Measurements from ENCODE around the gene PLXND1. TPM values are rescaled to one million over a fixed set of nuclear protein-coding genes. Genes with fewer than 3 reads are reported as not detected.

PLXND1 gene
- total RNA-seq, 4 donors from 2014 or later = 45.0 to 77.9 (median 61.5) TPM

DNA sequence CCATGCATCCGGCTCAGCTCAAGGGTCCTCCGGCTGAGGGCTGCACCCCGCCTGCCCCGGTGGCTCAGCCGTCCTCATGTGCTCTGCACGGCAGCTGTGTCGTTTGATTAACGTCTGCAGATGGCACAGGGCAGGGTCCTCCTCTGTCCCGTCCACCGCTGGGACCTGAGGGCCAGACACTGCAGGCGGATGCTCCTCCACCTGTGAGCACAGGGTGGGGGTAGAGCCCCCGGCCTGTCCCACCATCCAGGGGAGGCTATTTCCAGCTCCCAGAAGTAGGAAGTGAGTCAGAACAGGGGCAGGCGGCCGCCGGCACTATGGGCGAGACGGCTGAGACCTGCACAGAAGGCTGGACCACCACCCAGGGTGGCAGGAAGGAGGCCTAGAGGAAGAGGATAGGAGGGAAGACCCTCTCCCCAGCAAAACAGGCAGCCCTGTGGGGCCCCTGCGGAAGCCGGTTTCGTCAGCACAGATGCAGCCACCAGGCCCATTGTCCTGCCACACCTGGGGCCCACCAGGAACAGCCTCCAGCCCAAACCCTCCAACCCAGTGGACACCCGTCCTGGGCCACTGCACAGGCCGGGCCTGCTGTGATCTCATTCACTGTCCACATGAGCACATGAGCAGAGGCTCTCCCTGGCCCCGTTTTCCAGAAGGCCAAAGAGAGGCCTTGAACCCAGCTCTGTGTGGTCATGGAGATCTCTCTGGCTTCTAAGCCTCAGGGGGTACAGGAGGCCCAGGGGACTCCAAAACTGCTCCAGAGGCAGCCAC lies 12.6 kb upstream of the PLXND1 start:
- Histone ChIP-seq H3K27me3 (no peaks in the 10 kb centered on the region), H3K4me1 (peaks cover 0 to 88% (median 49%) of the 10 kb centered on the region in 3 donors), H3K4me3 (no peak overlapping the region), H3K9me3 (no peaks in the 10 kb centered on the region), H3K36me3 (no peaks in the 10 kb centered on the region), H3K27ac (peak overlapping the region in 3 of 4 donors; percentile 52 to 64 (median 54))
- ATAC-seq = no peak
- 59 to 80% methylated on average over 1 to 11 of the region's 23 CpGs for WGBS, 2 donors (ENCODE audit: low coverage in 1 of 2)
- no peak for TF ChIP-seq POLR2A (IDR thresholded peaks at IDR 0.05)
- no peak for TF ChIP-seq EP300 (IDR thresholded peaks at IDR 0.05)
- TF ChIP-seq, protein P1, sequence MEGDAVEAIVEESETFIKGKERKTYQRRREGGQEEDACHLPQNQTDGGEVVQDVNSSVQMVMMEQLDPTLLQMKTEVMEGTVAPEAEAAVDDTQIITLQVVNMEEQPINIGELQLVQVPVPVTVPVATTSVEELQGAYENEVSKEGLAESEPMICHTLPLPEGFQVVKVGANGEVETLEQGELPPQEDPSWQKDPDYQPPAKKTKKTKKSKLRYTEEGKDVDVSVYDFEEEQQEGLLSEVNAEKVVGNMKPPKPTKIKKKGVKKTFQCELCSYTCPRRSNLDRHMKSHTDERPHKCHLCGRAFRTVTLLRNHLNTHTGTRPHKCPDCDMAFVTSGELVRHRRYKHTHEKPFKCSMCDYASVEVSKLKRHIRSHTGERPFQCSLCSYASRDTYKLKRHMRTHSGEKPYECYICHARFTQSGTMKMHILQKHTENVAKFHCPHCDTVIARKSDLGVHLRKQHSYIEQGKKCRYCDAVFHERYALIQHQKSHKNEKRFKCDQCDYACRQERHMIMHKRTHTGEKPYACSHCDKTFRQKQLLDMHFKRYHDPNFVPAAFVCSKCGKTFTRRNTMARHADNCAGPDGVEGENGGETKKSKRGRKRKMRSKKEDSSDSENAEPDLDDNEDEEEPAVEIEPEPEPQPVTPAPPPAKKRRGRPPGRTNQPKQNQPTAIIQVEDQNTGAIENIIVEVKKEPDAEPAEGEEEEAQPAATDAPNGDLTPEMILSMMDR (IDR thresholded peaks at IDR 0.05) = no peak
- no peak for TF ChIP-seq POLR2AphosphoS5 (IDR thresholded peaks at IDR 0.05)

DNA sequence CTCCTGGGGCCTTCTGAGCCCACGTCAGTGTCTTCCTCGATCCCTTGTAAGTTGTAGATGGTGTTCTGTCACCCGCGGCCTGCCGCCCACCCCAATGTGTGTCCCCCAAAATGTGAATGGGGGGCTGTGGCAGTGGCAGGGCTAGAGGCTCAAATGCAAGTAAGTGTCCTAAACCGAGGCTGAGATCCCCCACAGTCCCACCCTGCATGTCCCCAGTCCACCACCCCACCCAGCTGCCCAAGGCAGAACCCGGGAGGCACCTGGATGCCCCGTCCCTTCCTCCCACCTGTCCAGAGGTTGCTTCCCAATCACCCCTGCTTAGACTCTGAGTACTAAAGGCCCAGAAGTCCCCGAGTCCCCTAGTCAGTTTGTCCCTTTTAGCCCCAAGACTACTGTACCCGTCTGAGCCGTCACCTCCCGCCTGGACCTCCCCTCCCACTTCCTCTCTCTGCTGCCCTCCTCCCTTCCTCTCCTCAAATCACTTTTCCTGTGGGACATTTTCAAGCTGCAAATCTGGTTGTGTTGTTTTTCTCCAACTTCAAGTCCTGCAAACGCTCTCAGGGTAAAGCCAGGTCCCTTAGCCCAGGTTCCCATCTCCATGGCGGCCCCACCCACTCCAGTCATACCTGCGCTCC lies 11.8 kb upstream of the PLXND1 start:
- H3K4me3 ChIP-seq = no peak overlapping the region
- H3K27me3 ChIP-seq = no peaks in the 10 kb centered on the region
- ATAC-seq = no peak
- 68 to 79% methylated on average over 4 to 9 of the region's 15 CpGs for WGBS, 2 donors (ENCODE audit: low coverage in 1 of 2)
- peaks cover 0 to 81% (median 43%) of the 10 kb centered on the region in 3 donors for H3K4me1 ChIP-seq
- no peak for TF ChIP-seq POLR2A (IDR thresholded peaks at IDR 0.05)
- no peak for TF ChIP-seq EP300 (IDR thresholded peaks at IDR 0.05)
- no peak for TF ChIP-seq POLR2AphosphoS5 (IDR thresholded peaks at IDR 0.05)
- TF ChIP-seq, protein P1 (IDR thresholded peaks at IDR 0.05) = no peak
- no peaks in the 10 kb centered on the region for H3K36me3 ChIP-seq
- no peaks in the 10 kb centered on the region for H3K9me3 ChIP-seq
- H3K27ac ChIP-seq = peak overlapping the region in 3 of 4 donors; percentile 52 to 64 (median 54)

DNA sequence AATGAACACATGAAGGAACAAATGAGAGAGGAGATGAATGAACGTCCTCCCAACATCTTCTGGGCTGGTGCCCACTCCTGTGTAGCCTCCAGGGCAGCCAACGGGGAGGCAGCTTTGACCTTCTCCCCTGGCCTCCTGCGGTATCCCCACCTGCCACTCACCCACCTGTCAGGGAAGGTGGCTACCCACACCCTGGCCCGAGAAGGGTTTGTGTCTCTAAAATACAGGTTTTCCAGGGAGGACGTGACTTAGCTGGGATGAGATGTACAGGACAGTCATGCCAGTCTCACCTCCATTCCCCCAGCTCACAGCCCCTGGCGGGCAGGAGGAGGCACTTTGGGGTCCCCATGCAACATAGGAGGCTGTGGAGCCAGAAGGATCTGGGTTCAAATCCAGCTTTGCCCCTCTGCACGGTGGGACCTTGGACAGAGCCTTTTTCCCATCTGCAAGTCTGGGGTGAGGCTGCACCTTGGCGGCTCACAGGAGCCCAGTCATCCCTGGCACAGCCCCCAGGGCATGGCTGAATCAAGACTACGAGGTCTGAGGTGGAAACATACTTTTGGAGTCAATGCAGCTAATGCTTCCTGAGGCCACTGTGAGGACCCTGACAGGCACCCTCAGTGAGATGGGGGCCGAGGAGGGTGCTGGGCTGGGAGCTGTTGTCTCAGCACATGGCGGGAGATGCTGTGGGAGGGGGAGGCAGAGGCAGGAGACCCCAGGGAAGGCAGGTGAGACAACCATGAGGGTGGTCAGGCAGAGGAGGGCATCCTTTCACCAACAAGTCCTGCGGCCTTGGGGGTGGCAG lies 11.1 kb upstream of the PLXND1 start:
- ATAC-seq = no peak
- Histone ChIP-seq H3K4me3 (no peak overlapping the region), H3K4me1 (peaks cover 0 to 81% (median 40%) of the 10 kb centered on the region in 3 donors), H3K27me3 (no peaks in the 10 kb centered on the region), H3K36me3 (no peaks in the 10 kb centered on the region), H3K27ac (peak overlapping the region in 3 of 4 donors; percentile 54 to 72 (median 54)), H3K9me3 (no peaks in the 10 kb centered on the region)
- 83 to 100% methylated on average over 1 to 2 of the region's 12 CpGs for WGBS, 2 donors (ENCODE audit: low coverage in 1 of 2)
- no peak for TF ChIP-seq POLR2AphosphoS5 (IDR thresholded peaks at IDR 0.05)
- TF ChIP-seq POLR2A (IDR thresholded peaks at IDR 0.05) = no peak
- TF ChIP-seq, protein P1 (IDR thresholded peaks at IDR 0.05) = no peak
- TF ChIP-seq EP300 (IDR thresholded peaks at IDR 0.05) = no peak

DNA sequence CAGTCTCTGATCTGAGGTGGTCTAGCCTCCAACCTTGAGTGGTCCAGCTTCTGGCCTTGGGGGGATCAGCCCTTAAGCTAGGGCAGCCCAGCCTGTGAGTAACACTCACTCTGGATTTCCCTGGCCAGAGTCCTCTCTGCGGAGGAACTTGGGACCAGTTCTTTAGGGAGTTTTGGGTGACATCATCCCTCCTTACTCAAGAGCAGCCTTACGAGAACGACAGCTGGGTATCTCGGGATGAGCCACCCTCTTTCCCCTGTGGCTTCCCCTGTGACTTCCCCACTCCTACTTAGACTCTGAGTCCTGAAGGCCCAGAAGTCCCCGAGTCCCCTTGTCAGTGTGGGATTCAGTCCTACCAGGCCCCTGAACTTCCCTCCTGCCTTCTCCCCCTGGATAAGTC lies 10.2 kb upstream of the PLXND1 start:
- no peaks in the 10 kb centered on the region for H3K27me3 ChIP-seq
- H3K4me1 ChIP-seq = peaks cover 0 to 81% (median 42%) of the 10 kb centered on the region in 3 donors
- peak; percentile 62 for ATAC-seq
- peak overlapping the region in 3 of 4 donors; percentile 54 to 72 (median 54) for H3K27ac ChIP-seq
- H3K9me3 ChIP-seq = no peaks in the 10 kb centered on the region
- no peak for TF ChIP-seq POLR2AphosphoS5 (IDR thresholded peaks at IDR 0.05)
- H3K4me3 ChIP-seq = no peak overlapping the region
- 49% methylated on average over 4 of the region's 5 CpGs; no CpG with 5 or more reads in 1 of the 2 donors for WGBS, 2 donors (ENCODE audit: low coverage in 1 of 2)
- H3K36me3 ChIP-seq = no peaks in the 10 kb centered on the region

DNA sequence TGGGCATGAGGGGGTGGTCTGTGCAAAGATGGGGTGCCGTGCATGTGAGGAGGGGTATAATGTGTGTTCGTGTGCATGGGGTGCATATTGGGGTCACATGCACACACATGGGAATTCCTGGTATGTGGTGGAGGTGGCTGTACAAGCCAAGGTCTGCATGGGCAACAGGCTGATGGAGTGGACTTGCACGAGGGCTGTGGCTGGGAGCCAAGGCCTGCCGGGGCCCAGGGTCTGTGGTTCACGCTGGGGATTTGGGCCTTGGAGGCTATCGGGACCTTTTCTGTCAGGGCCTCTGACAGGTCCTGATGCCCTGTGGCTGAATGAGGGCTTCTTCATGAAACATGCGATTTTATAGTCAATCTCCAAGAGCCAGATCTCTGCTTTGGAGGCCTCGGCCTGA lies 9.8 kb upstream of the PLXND1 start:
- H3K4me1 ChIP-seq = peaks cover 0 to 81% (median 46%) of the 10 kb centered on the region in 3 donors
- H3K9me3 ChIP-seq = no peaks in the 10 kb centered on the region
- WGBS, 2 donors (ENCODE audit: low coverage in 1 of 2) = 24 to 48% methylated on average over 5 of the region's 8 CpGs
- no peaks in the 10 kb centered on the region for H3K36me3 ChIP-seq
- no peaks in the 10 kb centered on the region for H3K27me3 ChIP-seq
- no peak overlapping the region for H3K4me3 ChIP-seq
- no peak for ATAC-seq
- peak overlapping the region in 3 of 4 donors; percentile 54 to 72 (median 54) for H3K27ac ChIP-seq
- no peak for TF ChIP-seq POLR2AphosphoS5 (IDR thresholded peaks at IDR 0.05)
- TF ChIP-seq EP300 (IDR thresholded peaks at IDR 0.05) = no peak
- TF ChIP-seq, protein P1 (IDR thresholded peaks at IDR 0.05) = no peak
- no peak for TF ChIP-seq POLR2A (IDR thresholded peaks at IDR 0.05)
